ENCODE measurements around the gene PTGDS. TPM values are rescaled to one million over a fixed set of nuclear protein-coding genes. Genes with fewer than 3 reads are reported as not detected.
A peak's percentile ranks its signal among the peaks of the same experiment; 100 is the strongest.

Gene PTGDS
- total and polyA plus RNA-seq, 5 donors = 3,127 to 6,981 (median 5,038) TPM

DNA sequence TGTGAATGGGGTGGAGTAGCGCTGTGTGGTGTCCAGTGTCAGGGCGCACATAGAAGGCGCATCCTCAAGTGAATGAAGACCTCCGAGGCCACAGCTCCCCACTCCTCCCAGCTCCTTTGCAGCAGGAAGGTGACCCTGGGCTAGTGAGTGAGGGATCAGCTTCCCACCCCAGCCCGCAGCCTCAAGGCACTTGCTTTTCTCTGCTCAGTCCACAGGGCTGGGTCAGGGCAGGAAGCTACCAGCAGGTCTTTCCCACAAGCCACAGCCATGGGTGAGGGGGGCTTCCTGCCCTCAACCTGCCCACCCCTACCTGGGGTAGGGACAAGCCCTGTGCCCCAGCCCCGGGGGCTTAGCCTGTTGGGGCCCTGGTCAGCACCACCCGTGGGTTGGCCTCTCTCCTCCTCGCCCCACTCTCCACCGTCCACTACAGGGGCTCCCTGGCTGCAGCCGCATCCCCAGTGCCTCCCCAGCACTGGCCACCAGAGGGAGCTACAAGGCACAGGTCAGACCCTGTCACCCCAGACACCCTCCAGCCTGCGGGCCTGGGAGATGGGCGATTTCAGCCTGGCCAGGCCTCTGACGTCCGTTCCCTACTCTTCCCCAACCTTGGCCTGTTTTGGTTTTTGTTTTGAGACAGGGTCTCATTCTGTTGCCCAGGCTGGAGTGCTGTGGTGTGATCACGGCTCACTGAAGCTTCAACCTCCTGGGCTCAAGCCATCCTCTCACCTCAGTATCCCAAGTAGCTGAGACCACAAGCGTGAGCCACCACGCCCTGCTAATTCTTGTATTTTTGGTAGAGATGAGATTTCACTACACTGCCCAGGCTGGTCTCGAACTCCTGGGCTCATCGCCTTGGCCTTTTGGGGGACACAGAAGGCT, 52.0 kb downstream of the PTGDS start:
- H3K27ac ChIP-seq (ENCODE audit: low read length) = no peak overlapping the region
- intact Hi-C loops (cut with DNase I) = loop anchor here in 2 of 4 donors (5.0 kb wide), 2 partner anchors 77 to 82 kb away; partner anchors contain the start of genes C8G (in 1 of the 2) and LCN12 (in 1 of the 2)

DNA sequence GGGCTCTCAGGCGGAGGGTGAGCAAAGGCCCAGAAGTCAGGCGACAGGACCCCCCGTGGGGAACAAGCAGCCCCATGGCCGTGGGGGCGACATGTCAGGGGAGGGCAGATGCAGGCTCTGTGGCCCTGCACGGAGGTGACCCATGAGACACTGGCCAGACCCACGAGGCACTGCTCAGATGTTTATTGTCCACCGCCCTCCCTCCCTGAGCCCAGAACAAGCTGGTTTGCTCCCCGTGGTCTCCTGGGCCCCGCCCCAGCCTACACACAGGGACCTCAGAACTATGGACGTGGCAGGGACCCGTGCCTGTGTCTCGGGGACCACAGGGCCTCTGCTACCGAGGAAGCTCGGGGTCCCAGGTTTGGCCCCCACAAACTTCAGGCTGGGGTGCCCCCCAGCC, 52.7 kb downstream of the PTGDS start:
- WGBS = 78% methylated on average over 15 of the region's 15 CpGs
- intact Hi-C loops (cut with DNase I) = loop anchor here in 1 of 4 donors (10.0 kb wide), 1 partner anchor 85 kb away; the partner anchor contains the start of genes C8G and FBXW5
- Histone ChIP-seq H3K27me3 (ENCODE audit: control insufficient read depth, insufficient read depth) (no peaks in the 10 kb centered on the region), H3K27ac (ENCODE audit: low read length) (no peak overlapping the region), H3K4me1 (ENCODE audit: control insufficient read depth, insufficient read depth, low read length) (no peaks in the 10 kb centered on the region), H3K9me3 (ENCODE audit: control insufficient read depth, low read length) (no peaks in the 10 kb centered on the region), H3K4me3 (ENCODE audit: low read length) (no peak overlapping the region)
- no peak for DNase-seq
- ATAC-seq = no peak

More for the DNA sequence above, 52.0 kb downstream of the PTGDS start:
- H3K4me3 ChIP-seq (ENCODE audit: low read length) = no peak overlapping the region
- H3K4me1 ChIP-seq (ENCODE audit: control insufficient read depth, insufficient read depth, low read length) = no peaks in the 10 kb centered on the region
- 36% methylated on average over 19 of the region's 19 CpGs for WGBS
- H3K27me3 ChIP-seq (ENCODE audit: control insufficient read depth, insufficient read depth) = no peaks in the 10 kb centered on the region
- DNase-seq = peak; percentile 82 to 94 (median 93)
- no peaks in the 10 kb centered on the region for H3K9me3 ChIP-seq (ENCODE audit: control insufficient read depth, low read length)
- ATAC-seq = peak; percentile 63 to 73

DNA sequence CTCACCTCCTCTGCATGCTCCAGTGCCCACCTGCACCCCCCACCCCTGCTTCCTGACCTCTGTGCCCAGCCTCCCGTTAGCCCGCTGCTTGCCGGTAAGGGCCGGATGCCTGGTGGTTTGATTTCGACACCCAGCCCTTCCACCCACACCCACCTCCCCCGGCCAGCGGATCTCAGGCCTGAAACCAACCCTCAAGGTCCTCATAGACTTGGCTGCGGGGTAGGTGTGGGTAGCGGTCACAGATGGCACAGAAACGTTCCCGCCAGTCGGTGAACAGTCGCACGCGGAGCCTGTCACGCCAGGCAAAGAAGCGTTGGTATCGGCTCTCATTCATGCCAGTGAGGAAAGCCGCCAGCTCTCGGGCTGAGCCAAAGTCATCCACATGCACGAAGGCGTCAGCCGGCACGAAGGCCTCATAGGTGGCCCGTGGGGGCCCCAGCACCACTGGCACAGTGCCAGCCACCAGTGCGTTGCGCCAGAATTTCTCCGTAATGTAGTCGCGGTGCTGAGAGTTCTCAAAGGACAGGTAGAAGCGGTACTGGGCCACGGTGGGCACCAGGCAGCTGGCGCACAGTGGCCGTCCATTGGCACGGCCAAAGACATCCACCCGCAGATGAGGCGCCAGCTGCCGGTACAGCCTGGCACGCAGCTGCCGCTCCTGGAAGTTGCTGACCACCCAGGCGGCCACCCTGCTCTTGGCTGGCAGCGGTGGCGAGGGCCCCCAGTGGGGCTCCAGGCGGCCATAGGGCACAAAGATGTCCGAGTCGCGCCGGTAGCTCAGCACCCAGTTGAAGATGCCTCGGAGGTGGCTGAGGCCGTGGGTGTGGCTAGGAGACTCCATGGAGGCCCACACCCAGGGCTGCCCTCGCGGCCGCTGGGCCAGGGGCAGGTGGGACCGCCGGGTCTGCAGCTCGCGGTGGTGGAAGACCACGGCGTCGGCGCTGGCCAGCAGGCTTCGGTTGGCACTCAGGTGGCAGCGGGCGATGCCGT, 53.5 kb downstream of the PTGDS start:
- no peaks in the 10 kb centered on the region for H3K4me1 ChIP-seq (ENCODE audit: control insufficient read depth, insufficient read depth, low read length)
- intact Hi-C loops (cut with DNase I) = loop anchor here in 1 of 4 donors (10.0 kb wide), 1 partner anchor 86 kb away; the partner anchor contains the start of genes C8G and FBXW5

More for the DNA sequence above, 53.5 kb downstream of the PTGDS start:
- 88% methylated on average over 65 of the region's 65 CpGs for WGBS
- Histone ChIP-seq H3K9me3 (ENCODE audit: control insufficient read depth, low read length) (no peaks in the 10 kb centered on the region), H3K27ac (ENCODE audit: low read length) (no peak overlapping the region), H3K27me3 (ENCODE audit: control insufficient read depth, insufficient read depth) (no peaks in the 10 kb centered on the region), H3K4me3 (ENCODE audit: low read length) (no peak overlapping the region)
- DNase-seq = no peak
- ATAC-seq = no peak

Other genes with a start within 250 kb of the PTGDS start
Only the 30 nearest of the 37 such genes appear.
- not detected for gene LCN8, start 219.3 kb upstream of the PTGDS start, total RNA-seq
- not detected for gene LCN8, start 219.3 kb upstream of the PTGDS start, polyA plus RNA-seq
- gene LCN15, start 213.0 kb upstream of the PTGDS start, total RNA-seq = 1 to 10 TPM in 2 of 4 donors, under 1 TPM in 2; 0.32 to 1.3 (median 0.87) TPM
- 2.1 TPM for gene LCN15, start 213.0 kb upstream of the PTGDS start, polyA plus RNA-seq
- 100 to 1,000 TPM in 2 of 4 donors, 10 to 100 TPM in 2; 73.6 to 115 (median 100) TPM for gene TMEM141, start 186.2 kb upstream of the PTGDS start, total RNA-seq
- gene TMEM141, start 186.2 kb upstream of the PTGDS start, polyA plus RNA-seq = 158 TPM
- gene CCDC183, start 181.2 kb upstream of the PTGDS start, total RNA-seq = 1 to 10 TPM; 2.0 to 5.0 (median 2.6) TPM
- 3.8 TPM for gene CCDC183, start 181.2 kb upstream of the PTGDS start, polyA plus RNA-seq
- gene RABL6, start 169.6 kb upstream of the PTGDS start, total RNA-seq = 10 to 100 TPM; 67.3 to 73.6 (median 71.6) TPM
- gene RABL6, start 169.6 kb upstream of the PTGDS start, polyA plus RNA-seq = 87.2 TPM
- 10 to 100 TPM in 1 of 4 donors, 1 to 10 TPM in 3; 4.4 to 11.5 (median 8.0) TPM for gene AJM1, start 135.0 kb upstream of the PTGDS start, total RNA-seq
- gene AJM1, start 135.0 kb upstream of the PTGDS start, polyA plus RNA-seq = 4.3 TPM
- gene PHPT1, start 128.1 kb upstream of the PTGDS start, total RNA-seq = 100 to 1,000 TPM; 176 to 227 (median 203) TPM
- gene PHPT1, start 128.1 kb upstream of the PTGDS start, polyA plus RNA-seq = 329 TPM
- 10 to 100 TPM in 1 of 4 donors, 1 to 10 TPM in 3; 3.0 to 10.8 (median 5.8) TPM for gene MAMDC4, start 125.2 kb upstream of the PTGDS start, total RNA-seq
- gene MAMDC4, start 125.2 kb upstream of the PTGDS start, polyA plus RNA-seq = 5.2 TPM
- gene EDF1, start 111.2 kb upstream of the PTGDS start, total RNA-seq = 100 to 1,000 TPM; 279 to 331 (median 301) TPM
- 417 TPM for gene EDF1, start 111.2 kb upstream of the PTGDS start, polyA plus RNA-seq
- 10 to 100 TPM in 1 of 4 donors, 1 to 10 TPM in 3; 6.1 to 10.2 (median 8.6) TPM for gene TRAF2, start 91.0 kb upstream of the PTGDS start, total RNA-seq
- 6.7 TPM for gene TRAF2, start 91.0 kb upstream of the PTGDS start, polyA plus RNA-seq
- gene FBXW5, start 32.8 kb upstream of the PTGDS start, total RNA-seq = 100 to 1,000 TPM; 108 to 139 (median 120) TPM
- gene FBXW5, start 32.8 kb upstream of the PTGDS start, polyA plus RNA-seq = 150 TPM
- gene C8G, start 32.3 kb upstream of the PTGDS start, total RNA-seq = 1 to 10 TPM; 1.0 to 1.8 (median 1.4) TPM
- 1.4 TPM for gene C8G, start 32.3 kb upstream of the PTGDS start, polyA plus RNA-seq
- gene LCN12, start 25.2 kb upstream of the PTGDS start, total RNA-seq = 10 to 100 TPM in 3 of 4 donors, 1 to 10 TPM in 1; 9.8 to 21.2 (median 13.1) TPM
- 7.0 TPM for gene LCN12, start 25.2 kb upstream of the PTGDS start, polyA plus RNA-seq
- gene LCNL1, start 5.5 kb downstream of the PTGDS start, total RNA-seq = 10 to 100 TPM in 2 of 4 donors, 1 to 10 TPM in 2; 4.3 to 16.7 (median 9.7) TPM
- 2.4 TPM for gene LCNL1, start 5.5 kb downstream of the PTGDS start, polyA plus RNA-seq
- gene PAXX, start 14.9 kb downstream of the PTGDS start, total RNA-seq = 10 to 100 TPM; 24.8 to 30.4 (median 27.6) TPM
- 44.5 TPM for gene PAXX, start 14.9 kb downstream of the PTGDS start, polyA plus RNA-seq
- 1 to 10 TPM; 2.8 to 6.2 (median 4.8) TPM for gene CLIC3, start 19.1 kb downstream of the PTGDS start, total RNA-seq
- 6.2 TPM for gene CLIC3, start 19.1 kb downstream of the PTGDS start, polyA plus RNA-seq
- 10 to 100 TPM; 32.2 to 42.4 (median 39.3) TPM for gene ABCA2, start 50.7 kb downstream of the PTGDS start, total RNA-seq
- gene ABCA2, start 50.7 kb downstream of the PTGDS start, polyA plus RNA-seq = 40.4 TPM
- gene FUT7, start 54.6 kb downstream of the PTGDS start, total RNA-seq = under 1 TPM in 3 of 4 donors, not detected in 1; 0.09 to 0.24 (median 0.20) TPM
- gene FUT7, start 54.6 kb downstream of the PTGDS start, polyA plus RNA-seq = 0.07 TPM
- 10 to 100 TPM; 68.3 to 81.0 (median 71.4) TPM for gene NPDC1, start 68.7 kb downstream of the PTGDS start, total RNA-seq
- gene NPDC1, start 68.7 kb downstream of the PTGDS start, polyA plus RNA-seq = 69.7 TPM
- gene ENTPD2, start 76.6 kb downstream of the PTGDS start, total RNA-seq = 1 to 10 TPM in 3 of 4 donors, under 1 TPM in 1; 0.92 to 2.9 (median 1.4) TPM
- gene ENTPD2, start 76.6 kb downstream of the PTGDS start, polyA plus RNA-seq = 2.1 TPM
- gene SAPCD2, start 93.1 kb downstream of the PTGDS start, total RNA-seq = under 1 TPM; 0.08 to 0.63 (median 0.28) TPM
- gene SAPCD2, start 93.1 kb downstream of the PTGDS start, polyA plus RNA-seq = 0.18 TPM
- gene UAP1L1, start 100.0 kb downstream of the PTGDS start, total RNA-seq = 10 to 100 TPM in 3 of 4 donors, 1 to 10 TPM in 1; 9.8 to 14.0 (median 12.4) TPM
- 10.1 TPM for gene UAP1L1, start 100.0 kb downstream of the PTGDS start, polyA plus RNA-seq
- 10 to 100 TPM; 23.9 to 31.3 (median 28.1) TPM for gene MAN1B1, start 109.5 kb downstream of the PTGDS start, total RNA-seq
- gene MAN1B1, start 109.5 kb downstream of the PTGDS start, polyA plus RNA-seq = 24.8 TPM
- 100 to 1,000 TPM; 211 to 288 (median 239) TPM for gene DPP7, start 137.2 kb downstream of the PTGDS start, total RNA-seq
- gene DPP7, start 137.2 kb downstream of the PTGDS start, polyA plus RNA-seq = 252 TPM
- gene GRIN1, start 161.7 kb downstream of the PTGDS start, total RNA-seq = under 1 TPM in 1 of 4 donors, not detected in 3; 0.08 TPM
- 0.09 TPM for gene GRIN1, start 161.7 kb downstream of the PTGDS start, polyA plus RNA-seq
- gene LRRC26, start 192.5 kb downstream of the PTGDS start, total RNA-seq = not detected
- gene LRRC26, start 192.5 kb downstream of the PTGDS start, polyA plus RNA-seq = not detected
- not detected for gene TMEM210, start 194.6 kb downstream of the PTGDS start, total RNA-seq
- gene TMEM210, start 194.6 kb downstream of the PTGDS start, polyA plus RNA-seq = not detected
- gene ANAPC2, start 211.1 kb downstream of the PTGDS start, total RNA-seq = 10 to 100 TPM; 31.9 to 45.7 (median 37.4) TPM
- gene ANAPC2, start 211.1 kb downstream of the PTGDS start, polyA plus RNA-seq = 26.6 TPM
- gene SSNA1, start 211.2 kb downstream of the PTGDS start, total RNA-seq = 10 to 100 TPM; 43.2 to 57.8 (median 48.3) TPM
- gene SSNA1, start 211.2 kb downstream of the PTGDS start, polyA plus RNA-seq = 86.4 TPM
- gene TPRN, start 223.2 kb downstream of the PTGDS start, total RNA-seq = 10 to 100 TPM in 1 of 4 donors, 1 to 10 TPM in 3; 5.4 to 13.9 (median 8.9) TPM
- gene TPRN, start 223.2 kb downstream of the PTGDS start, polyA plus RNA-seq = 4.8 TPM

All from right cardiac atrium (tissue), 5 donors.